IgD-negative memory B cell (primary cell): ENCODE measurements around the gene SELENOP. TPM values are rescaled to one million over a fixed set of nuclear protein-coding genes. Genes with fewer than 3 reads are reported as not detected.

ENCODE experiments used
- H3K27ac Mint-ChIP-seq, 3 donors: one replicate each; pipeline ENCODE4 v1.8.0; 2020 to 2022; ENCODE audit warnings: mild to moderate bottlenecking in 3 of 3, mixed read lengths in 3 of 3, moderate library complexity in 1 of 3
- H3K27me3 Mint-ChIP-seq: one replicate; pipeline ENCODE4 v1.8.0; 2021; ENCODE audit warnings: mixed read lengths
- H3K36me3 Mint-ChIP-seq: one replicate; pipeline ENCODE4 v1.8.0; 2020; ENCODE audit warnings: mild to moderate bottlenecking, mixed read lengths
- H3K4me1 Mint-ChIP-seq, 3 donors: one replicate each; pipeline ENCODE4 v1.8.0; 2020 to 2022; ENCODE audit warnings: mixed read lengths in 3 of 3, mild to moderate bottlenecking in 1 of 3
- H3K4me3 Mint-ChIP-seq, 4 donors: one replicate each; pipeline ENCODE4 v1.8.0; 2020 to 2022; ENCODE audit warnings: mild to moderate bottlenecking in 4 of 4, mixed read lengths in 4 of 4, moderate library complexity in 3 of 4
- H3K9me3 Mint-ChIP-seq, 3 donors: one replicate each; pipeline ENCODE4 v1.8.0; 2020 to 2021; ENCODE audit warnings: mixed read lengths in 3 of 3, mild to moderate bottlenecking in 1 of 3
- polyA plus RNA-seq: library from polyadenylated mRNA; unstranded; fragments of 300-500 nt; fragmentation: Illumina TruSeq; gene quantifications from one replicate; pipeline ENCODE4 v1.2.3, GENCODE V29; 2021

Gene SELENOP
- polyA plus RNA-seq, 1 donor from 2014 or later, result not detected

GRCh38 chr5:42785756-42786155, 25.9 kb downstream of the SELENOP start:
- Mint-ChIP-seq H3K27ac (no peak overlapping the region), H3K27me3 (peaks cover 1% of the 10 kb centered on the region), H3K4me3 (no peak overlapping the region), H3K36me3 (no peaks in the 10 kb centered on the region), H3K4me1 (no peaks in the 10 kb centered on the region), H3K9me3 (peaks cover 11 to 27% (median 15%) of the 10 kb centered on the region in 3 donors)

GRCh38 chr5:42784132-42784531, 27.6 kb downstream of the SELENOP start:
- Mint-ChIP-seq H3K27me3 (peaks cover 1% of the 10 kb centered on the region), H3K9me3 (peaks cover 11 to 27% (median 13%) of the 10 kb centered on the region in 3 donors), H3K4me3 (no peak overlapping the region), H3K27ac (no peak overlapping the region), H3K36me3 (no peaks in the 10 kb centered on the region), H3K4me1 (no peaks in the 10 kb centered on the region)

- no peak overlapping the region for H3K27ac Mint-ChIP-seq
- H3K4me1 Mint-ChIP-seq, result no peaks in the 10 kb centered on the region
- no peak overlapping the region for H3K4me3 Mint-ChIP-seq
- H3K27me3 Mint-ChIP-seq, result peaks cover 1% of the 10 kb centered on the region
- no peaks in the 10 kb centered on the region for H3K36me3 Mint-ChIP-seq
- H3K9me3 Mint-ChIP-seq, result peaks cover 2 to 16% (median 9%) of the 10 kb centered on the region in 3 donors
These were observed 30.1 kb downstream of the SELENOP start for GRCh38 chr5:42781584-42781983.

GRCh38 chr5:42779083-42779482, 32.6 kb downstream of the SELENOP start:
- Mint-ChIP-seq H3K9me3 (peaks cover 0 to 1% (median 0%) of the 10 kb centered on the region in 3 donors), H3K4me1 (no peaks in the 10 kb centered on the region), H3K27ac (no peak overlapping the region), H3K27me3 (peaks cover 1% of the 10 kb centered on the region), H3K4me3 (no peak overlapping the region), H3K36me3 (no peaks in the 10 kb centered on the region)

GRCh38 chr5:42772265-42772993, 39.3 kb downstream of the SELENOP start:
- no peaks in the 10 kb centered on the region for H3K9me3 Mint-ChIP-seq
- no peak overlapping the region for H3K4me3 Mint-ChIP-seq
- no peaks in the 10 kb centered on the region for H3K4me1 Mint-ChIP-seq
- H3K27ac Mint-ChIP-seq, result no peak overlapping the region
- peaks cover 1% of the 10 kb centered on the region for H3K27me3 Mint-ChIP-seq
- no peaks in the 10 kb centered on the region for H3K36me3 Mint-ChIP-seq

GRCh38 chr5:42770003-42770402, 41.7 kb downstream of the SELENOP start:
- Mint-ChIP-seq H3K4me3 (no peak overlapping the region), H3K36me3 (peaks cover 3% of the 10 kb centered on the region)

GRCh38 chr5:42768106-42768504, 43.6 kb downstream of the SELENOP start:
- H3K27ac Mint-ChIP-seq, result no peak overlapping the region
- H3K4me1 Mint-ChIP-seq, result no peaks in the 10 kb centered on the region
- no peaks in the 10 kb centered on the region for H3K9me3 Mint-ChIP-seq
- H3K36me3 Mint-ChIP-seq, result peaks cover 3% of the 10 kb centered on the region
- peaks cover 1% of the 10 kb centered on the region for H3K27me3 Mint-ChIP-seq
- no peak overlapping the region for H3K4me3 Mint-ChIP-seq

More at GRCh38 chr5:42770003-42770402, 41.7 kb downstream of the SELENOP start:
- no peak overlapping the region for H3K27ac Mint-ChIP-seq
- H3K9me3 Mint-ChIP-seq, result no peaks in the 10 kb centered on the region
- peaks cover 1% of the 10 kb centered on the region for H3K27me3 Mint-ChIP-seq
- H3K4me1 Mint-ChIP-seq, result no peaks in the 10 kb centered on the region

- Mint-ChIP-seq H3K9me3 (no peaks in the 10 kb centered on the region), H3K36me3 (peaks cover 3% of the 10 kb centered on the region), H3K4me3 (no peak overlapping the region), H3K27ac (no peak overlapping the region), H3K4me1 (no peaks in the 10 kb centered on the region), H3K27me3 (peaks cover 1% of the 10 kb centered on the region)
These were observed 44.1 kb downstream of the SELENOP start for GRCh38 chr5:42767491-42768105.

- no peak overlapping the region for H3K4me3 Mint-ChIP-seq
- peaks cover 1 to 4% (median 4%) of the 10 kb centered on the region in 3 donors for H3K4me1 Mint-ChIP-seq
- H3K9me3 Mint-ChIP-seq, result no peaks in the 10 kb centered on the region
- H3K27me3 Mint-ChIP-seq, result peaks cover 1% of the 10 kb centered on the region
- H3K36me3 Mint-ChIP-seq, result peaks cover 3% of the 10 kb centered on the region
- no peak overlapping the region for H3K27ac Mint-ChIP-seq
These were observed 49.9 kb downstream of the SELENOP start for GRCh38 chr5:42761791-42762190.

- H3K4me1 Mint-ChIP-seq, result peaks cover 1 to 4% (median 4%) of the 10 kb centered on the region in 3 donors
- H3K36me3 Mint-ChIP-seq, result peaks cover 3% of the 10 kb centered on the region
- no peaks in the 10 kb centered on the region for H3K9me3 Mint-ChIP-seq
- peaks cover 1% of the 10 kb centered on the region for H3K27me3 Mint-ChIP-seq
- no peak overlapping the region for H3K27ac Mint-ChIP-seq
- no peak overlapping the region for H3K4me3 Mint-ChIP-seq
These were observed 51.3 kb downstream of the SELENOP start for GRCh38 chr5:42760426-42760825.

- peaks cover 1 to 4% (median 4%) of the 10 kb centered on the region in 3 donors for H3K4me1 Mint-ChIP-seq
- no peak overlapping the region for H3K4me3 Mint-ChIP-seq
- H3K9me3 Mint-ChIP-seq, result no peaks in the 10 kb centered on the region
- H3K27me3 Mint-ChIP-seq, result peaks cover 1% of the 10 kb centered on the region
- H3K27ac Mint-ChIP-seq, result no peak overlapping the region
- no peaks in the 10 kb centered on the region for H3K36me3 Mint-ChIP-seq
These were observed 52.2 kb downstream of the SELENOP start for GRCh38 chr5:42759456-42759855.

- Mint-ChIP-seq H3K4me1 (peaks cover 1 to 4% (median 4%) of the 10 kb centered on the region in 3 donors), H3K4me3 (peak within 1 kb of the TSS; percentile 72 to 94 (median 86)), H3K9me3 (no peaks in the 10 kb centered on the region), H3K36me3 (no peaks in the 10 kb centered on the region), H3K27me3 (peaks cover 1% of the 10 kb centered on the region), H3K27ac (peak within 1 kb of the TSS in 1 of 3 donors; percentile 84)
These were observed 54.8 kb downstream of the SELENOP start, which contains the start of gene CCDC152 for GRCh38 chr5:42756606-42757601. TSS of gene CCDC152 (plus strand) at chr5:42756818. CDS start at chr5:42759122, 2,304 bp downstream.

GRCh38 chr5:42753099-42753498, 58.6 kb downstream of the SELENOP start:
- no peak overlapping the region for H3K4me3 Mint-ChIP-seq
- no peaks in the 10 kb centered on the region for H3K9me3 Mint-ChIP-seq
- H3K27me3 Mint-ChIP-seq, result peaks cover 1% of the 10 kb centered on the region
- H3K4me1 Mint-ChIP-seq, result peaks cover 1 to 4% (median 4%) of the 10 kb centered on the region in 3 donors
- no peaks in the 10 kb centered on the region for H3K36me3 Mint-ChIP-seq
- no peak overlapping the region for H3K27ac Mint-ChIP-seq

- no peaks in the 10 kb centered on the region for H3K36me3 Mint-ChIP-seq
- no peaks in the 10 kb centered on the region for H3K4me1 Mint-ChIP-seq
- no peak overlapping the region for H3K4me3 Mint-ChIP-seq
- H3K27ac Mint-ChIP-seq, result no peak overlapping the region
- no peaks in the 10 kb centered on the region for H3K27me3 Mint-ChIP-seq
- H3K9me3 Mint-ChIP-seq, result no peaks in the 10 kb centered on the region
These were observed 60.6 kb downstream of the SELENOP start for GRCh38 chr5:42751044-42751443.

GRCh38 chr5:42750507-42750906, 61.2 kb downstream of the SELENOP start:
- H3K27me3 Mint-ChIP-seq, result no peaks in the 10 kb centered on the region
- H3K27ac Mint-ChIP-seq, result no peak overlapping the region
- H3K4me1 Mint-ChIP-seq, result no peaks in the 10 kb centered on the region
- no peak overlapping the region for H3K4me3 Mint-ChIP-seq
- no peaks in the 10 kb centered on the region for H3K36me3 Mint-ChIP-seq
- H3K9me3 Mint-ChIP-seq, result no peaks in the 10 kb centered on the region
